Measurements from ENCODE around the gene CYP3A7. TPM values are rescaled to one million over a fixed set of nuclear protein-coding genes. Genes with fewer than 3 reads are reported as not detected.

Gene CYP3A7
- total and polyA plus RNA-seq, 9 donors, result 0.04 to 0.36 (median 0.29) TPM; not detected in 3

DNA sequence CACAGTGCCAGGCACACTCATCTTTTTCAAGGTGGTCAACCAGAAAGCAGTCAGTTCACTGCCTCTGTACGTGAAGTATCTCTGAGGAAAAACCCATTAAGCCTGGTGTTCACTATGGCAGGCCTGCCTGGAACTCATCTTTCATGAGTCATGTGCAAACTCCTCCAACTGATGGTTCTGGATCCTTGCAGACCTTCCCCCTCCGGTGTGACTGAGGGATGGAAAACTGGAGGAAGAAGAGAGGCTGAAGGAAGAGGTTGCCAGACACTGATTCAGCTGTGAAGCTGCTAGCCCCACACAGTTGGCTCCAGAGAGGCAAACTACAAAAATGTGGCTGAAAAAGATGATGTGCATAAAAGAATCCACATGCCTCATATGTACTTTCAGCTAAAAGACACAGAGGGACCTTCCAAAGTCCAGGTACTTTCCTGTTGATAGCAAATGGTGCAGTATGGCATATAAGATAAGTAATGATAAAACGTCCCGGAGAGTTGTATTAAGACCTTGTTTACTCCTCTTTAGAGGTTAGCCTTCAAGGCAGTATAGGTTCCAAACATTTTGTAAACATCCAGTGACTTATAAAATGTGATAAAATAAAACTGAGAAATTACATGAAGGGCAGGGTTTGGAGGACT is 57.9 kb downstream of the CYP3A7 start:
- Histone ChIP-seq H3K4me3 (no peak overlapping the region), H3K4me1 (ENCODE audit: insufficient read depth) (no peaks in the 10 kb centered on the region), H3K9me3 (no peaks in the 10 kb centered on the region), H3K36me3 (no peaks in the 10 kb centered on the region), H3K27me3 (no peaks in the 10 kb centered on the region), H3K27ac (no peak overlapping the region)
- WGBS, 3 donors, result 74 to 80% (median 79%) methylated on average over 4 of the region's 4 CpGs
- no peak for DNase-seq
- TF ChIP-seq POLR2A (IDR thresholded peaks at IDR 0.05), result no peak
- no peak for TF ChIP-seq EP300 (IDR thresholded peaks at IDR 0.05)
- TF ChIP-seq, protein P1, sequence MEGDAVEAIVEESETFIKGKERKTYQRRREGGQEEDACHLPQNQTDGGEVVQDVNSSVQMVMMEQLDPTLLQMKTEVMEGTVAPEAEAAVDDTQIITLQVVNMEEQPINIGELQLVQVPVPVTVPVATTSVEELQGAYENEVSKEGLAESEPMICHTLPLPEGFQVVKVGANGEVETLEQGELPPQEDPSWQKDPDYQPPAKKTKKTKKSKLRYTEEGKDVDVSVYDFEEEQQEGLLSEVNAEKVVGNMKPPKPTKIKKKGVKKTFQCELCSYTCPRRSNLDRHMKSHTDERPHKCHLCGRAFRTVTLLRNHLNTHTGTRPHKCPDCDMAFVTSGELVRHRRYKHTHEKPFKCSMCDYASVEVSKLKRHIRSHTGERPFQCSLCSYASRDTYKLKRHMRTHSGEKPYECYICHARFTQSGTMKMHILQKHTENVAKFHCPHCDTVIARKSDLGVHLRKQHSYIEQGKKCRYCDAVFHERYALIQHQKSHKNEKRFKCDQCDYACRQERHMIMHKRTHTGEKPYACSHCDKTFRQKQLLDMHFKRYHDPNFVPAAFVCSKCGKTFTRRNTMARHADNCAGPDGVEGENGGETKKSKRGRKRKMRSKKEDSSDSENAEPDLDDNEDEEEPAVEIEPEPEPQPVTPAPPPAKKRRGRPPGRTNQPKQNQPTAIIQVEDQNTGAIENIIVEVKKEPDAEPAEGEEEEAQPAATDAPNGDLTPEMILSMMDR (IDR thresholded peaks at IDR 0.05), result no peak
- intact Hi-C loops (cut with DNase I), result no loop called here

DNA sequence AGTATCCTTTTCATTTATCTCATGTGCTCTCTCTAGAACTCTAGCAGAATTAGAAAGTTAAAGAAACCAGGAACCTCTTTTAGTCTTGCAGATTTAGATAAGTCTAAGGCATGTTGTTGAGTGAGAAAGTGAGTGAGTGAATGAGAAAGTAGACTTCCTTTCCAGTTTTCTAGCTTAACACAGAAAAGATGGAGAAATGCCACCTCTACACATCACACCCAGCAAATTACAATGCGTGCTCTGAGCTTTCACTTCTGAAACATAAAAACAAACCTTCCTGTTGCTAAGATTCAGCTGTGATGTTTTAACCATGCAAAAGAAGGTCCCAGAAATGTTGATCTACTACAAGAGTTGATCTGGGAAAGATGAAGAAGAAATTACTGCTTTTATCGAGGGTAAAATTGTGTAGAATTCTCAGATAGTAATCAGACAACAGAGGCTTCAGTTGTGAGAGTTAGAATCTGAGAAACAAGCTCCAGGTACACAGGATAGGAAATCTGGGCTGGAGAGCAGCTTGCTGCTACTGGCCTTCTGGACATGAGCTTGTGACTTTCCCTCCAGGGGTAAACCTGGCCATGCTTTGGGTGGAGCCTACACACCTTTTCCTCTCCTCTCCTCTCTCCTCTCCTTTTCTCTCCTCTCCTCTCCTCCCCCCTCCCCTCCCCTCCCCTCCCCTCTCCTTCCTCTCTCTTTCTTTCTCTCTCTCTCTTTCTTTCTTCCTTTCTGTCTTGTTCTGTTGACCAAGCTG is 59.8 kb downstream of the CYP3A7 start:
- H3K4me3 ChIP-seq, result no peak overlapping the region
- no peaks in the 10 kb centered on the region for H3K9me3 ChIP-seq
- no peak for DNase-seq
- intact Hi-C loops (cut with DNase I), result no loop called here
- WGBS, 3 donors, result 50 to 52% (median 51%) methylated on average over 2 of the region's 2 CpGs
- no peaks in the 10 kb centered on the region for H3K4me1 ChIP-seq (ENCODE audit: insufficient read depth)
- TF ChIP-seq POLR2A (IDR thresholded peaks at IDR 0.05), result no peak
- TF ChIP-seq, protein P1 (IDR thresholded peaks at IDR 0.05), result no peak
- no peak for TF ChIP-seq EP300 (IDR thresholded peaks at IDR 0.05)
- no peak overlapping the region for H3K27ac ChIP-seq
- H3K27me3 ChIP-seq, result no peaks in the 10 kb centered on the region
- no peaks in the 10 kb centered on the region for H3K36me3 ChIP-seq

GRCh38 chr7:99672573-99672972 is 62.4 kb downstream of the CYP3A7 start:
- TF ChIP-seq, protein P1 (IDR thresholded peaks at IDR 0.05), result no peak
- no peak for TF ChIP-seq POLR2A (IDR thresholded peaks at IDR 0.05)
- TF ChIP-seq EP300 (IDR thresholded peaks at IDR 0.05), result no peak
- no peak overlapping the region for H3K4me3 ChIP-seq
- no peak for DNase-seq
- no peak overlapping the region for H3K27ac ChIP-seq
- no peaks in the 10 kb centered on the region for H3K27me3 ChIP-seq
- H3K4me1 ChIP-seq (ENCODE audit: insufficient read depth), result no peaks in the 10 kb centered on the region
- 90 to 92% (median 91%) methylated on average over 7 of the region's 7 CpGs for WGBS, 3 donors
- intact Hi-C loops (cut with DNase I), result no loop called here
- no peaks in the 10 kb centered on the region for H3K36me3 ChIP-seq
- no peaks in the 10 kb centered on the region for H3K9me3 ChIP-seq

DNA sequence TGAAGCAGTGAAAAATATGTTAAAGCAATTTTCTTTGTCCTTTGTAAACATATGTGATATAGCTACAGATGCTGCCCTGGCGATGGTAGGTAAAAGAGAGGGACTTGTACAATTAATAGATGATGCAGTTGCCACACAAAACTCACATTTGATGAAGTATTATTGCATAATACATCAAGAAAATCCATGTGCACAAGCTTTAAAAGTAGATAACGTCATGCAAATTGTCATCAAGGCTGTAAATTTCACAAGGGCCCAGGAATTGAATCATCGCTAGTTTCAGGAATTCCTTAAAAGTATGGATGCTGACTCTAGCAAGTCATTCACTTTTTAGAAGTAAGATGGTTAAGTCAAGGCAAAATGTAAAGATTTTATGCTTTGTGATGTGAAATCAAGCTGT is 65.2 kb downstream of the CYP3A7 start:
- DNase-seq, result no peak
- no peaks in the 10 kb centered on the region for H3K36me3 ChIP-seq
- no peaks in the 10 kb centered on the region for H3K27me3 ChIP-seq
- intact Hi-C loops (cut with DNase I), result no loop called here
- TF ChIP-seq, protein P1 (IDR thresholded peaks at IDR 0.05), result no peak
- no peak for TF ChIP-seq POLR2A (IDR thresholded peaks at IDR 0.05)
- no peak for TF ChIP-seq EP300 (IDR thresholded peaks at IDR 0.05)
- H3K27ac ChIP-seq, result no peak overlapping the region
- WGBS, 3 donors, result 84 to 87% (median 87%) methylated on average over 3 of the region's 3 CpGs
- H3K4me1 ChIP-seq (ENCODE audit: insufficient read depth), result no peaks in the 10 kb centered on the region
- no peak overlapping the region for H3K4me3 ChIP-seq
- H3K9me3 ChIP-seq, result no peaks in the 10 kb centered on the region
